SK-N-SH (cell line): ENCODE data around the gene PLD6. TPM values are rescaled to one million over a fixed set of nuclear protein-coding genes. Genes with fewer than 3 reads are reported as not detected.

Experiments
- CTCF ChIA-PET: fragments of 300-600, 350-600 bp; formaldehyde crosslinking; extraction: SDS; loops from one replicate; lab custom pipeline; 2021; lab: Yijun Ruan, JAX
- POLR2A ChIA-PET: fragments of 350-600 bp; sonication (Branson Sonifier 250); formaldehyde crosslinking; extraction: SDS; loops from one replicate; lab custom pipeline; 2020; ENCODE audit warnings: antibody characterized with exemption, inconsistent platforms; lab: Yijun Ruan, JAX
- DNase-seq: peaks from one replicate; pipeline ENCODE4 v3.0.0; 2012
- H2AFZ ChIP-seq: fragments of 200-600 bp; sonication (generic); 2 replicates; pipeline ENCODE4 v1.8.1; 2016; ENCODE audit warnings: antibody characterized with exemption, mild to moderate bottlenecking, low read depth
- H3F3A ChIP-seq: fragments of 200-600 bp; sonication (generic); replicated peaks from 2 replicates; pipeline ENCODE3; 2016; ENCODE audit warnings: antibody characterized with exemption, mild to moderate bottlenecking; ENCODE audit not compliant: insufficient read depth
- H3K27ac ChIP-seq, 2 experiments: fragments of 200-500 bp in 1 of 2; fragments of 200-600 bp in 1 of 2; sonication (Bioruptor generic) in 1 of 2; sonication (generic), shearing (Covaris generic) in 1 of 2; 2 replicates each; pipeline versions ENCODE4 v1.5.1 to v1.6.1; 2014 to 2016; ENCODE audit warnings: low read depth in 2 of 2, inconsistent platforms in 1 of 2, low read length in 1 of 2, mild to moderate bottlenecking in 1 of 2, mixed read lengths in 1 of 2
- H3K27me3 ChIP-seq: fragments of 200-600 bp; sonication (generic), shearing (Covaris generic); 2 replicates; pipeline ENCODE4 v1.6.1; 2016; ENCODE audit warnings: mixed run types; ENCODE audit not compliant: insufficient read depth
- H3K36me3 ChIP-seq, 2 experiments: fragments of 200-500 bp in 1 of 2; fragments of 200-600 bp in 1 of 2; sonication (Bioruptor generic) in 1 of 2; sonication (generic) in 1 of 2; replicated peaks in 1 of 2; 2 replicates each; pipeline versions ENCODE3 to v1.5.1; 2014 to 2016; ENCODE audit warnings: low read length in 1 of 2, mild to moderate bottlenecking in 1 of 2; ENCODE audit not compliant: insufficient read depth in 2 of 2, control insufficient read depth in 1 of 2
- H3K4me1 ChIP-seq, 2 experiments: fragments of 200-500 bp in 1 of 2; fragments of 200-600 bp in 1 of 2; sonication (Bioruptor generic) in 1 of 2; sonication (generic), shearing (Covaris generic) in 1 of 2; 2 replicates each; pipeline versions ENCODE4 v1.5.1 to v1.6.1; 2014 to 2016; ENCODE audit warnings: low read depth in 1 of 2, low read length in 1 of 2, mixed run types in 1 of 2; ENCODE audit not compliant: insufficient read depth in 2 of 2, control insufficient read depth in 1 of 2
- H3K4me2 ChIP-seq: fragments of 200-600 bp; sonication (generic), shearing (Covaris generic); 2 replicates; pipeline ENCODE4 v1.6.1; 2017; ENCODE audit warnings: mixed run types
- H3K4me3 ChIP-seq, 2 experiments: fragments of 200-500 bp in 1 of 2; fragments of 200-600 bp in 1 of 2; sonication (Bioruptor generic) in 1 of 2; sonication (generic), shearing (Covaris generic) in 1 of 2; 2 replicates each; pipeline versions ENCODE4 v1.5.1 to v1.8.1; 2014 to 2016; ENCODE audit warnings: low read depth in 2 of 2, inconsistent platforms in 1 of 2, low read length in 1 of 2, mild to moderate bottlenecking in 1 of 2, mixed read lengths in 1 of 2, moderate library complexity in 1 of 2
- H3K79me2 ChIP-seq: fragments of 200-600 bp; sonication (generic); 2 replicates; pipeline ENCODE4 v1.8.1; 2017; ENCODE audit warnings: mild to moderate bottlenecking; ENCODE audit not compliant: insufficient read depth
- H3K9ac ChIP-seq: fragments of 200-600 bp; sonication (generic); 2 replicates; pipeline ENCODE4 v1.6.1; 2017; ENCODE audit warnings: mixed run types
- H3K9me2 ChIP-seq: fragments of 200-600 bp; sonication (generic); 2 replicates; pipeline ENCODE4 v1.6.1; 2017; ENCODE audit warnings: mixed run types
- H3K9me3 ChIP-seq: fragments of 200-600 bp; sonication (generic); 2 replicates; pipeline ENCODE4 v1.6.1; 2017; ENCODE audit warnings: mixed run types, mild to moderate bottlenecking, moderate library complexity
- H4K20me1 ChIP-seq: fragments of 200-600 bp; sonication (generic); 2 replicates; pipeline ENCODE4 v1.6.1; 2017; ENCODE audit warnings: mild to moderate bottlenecking, mixed run types; ENCODE audit not compliant: insufficient read depth
- EZH2phosphoT487 ChIP-seq: fragments of 200-600 bp; sonication (generic); IDR thresholded peaks from 2 replicates; pipeline ENCODE4 v1.6.1; 2017; ENCODE audit warnings: low read depth, mixed run types, mild to moderate bottlenecking, antibody characterized with exemption, moderate library complexity, borderline replicate concordance
- FOSL2 ChIP-seq: IDR thresholded peaks from 2 replicates; pipeline ENCODE4 v1.4.0; 2012; ENCODE audit warnings: low read depth, mild to moderate bottlenecking, moderate library complexity, borderline replicate concordance
- FOXJ3 ChIP-seq: sonication (generic); formaldehyde crosslinking; IDR thresholded peaks from 2 replicates; pipeline ENCODE4 v1.5.1; 2020; ENCODE audit warnings: mild to moderate bottlenecking, missing genetic modification reagents
- FOXM1 ChIP-seq: IDR thresholded peaks from 2 replicates; pipeline ENCODE4 v1.4.0; 2012; ENCODE audit warnings: low read depth, mild to moderate bottlenecking
- MEF2A ChIP-seq: IDR thresholded peaks from 2 replicates; pipeline ENCODE4 v1.4.0; 2012; ENCODE audit warnings: low read depth, borderline replicate concordance
- MXI1 ChIP-seq: IDR thresholded peaks from 2 replicates; pipeline ENCODE4 v1.6.1; 2012; ENCODE audit warnings: mild to moderate bottlenecking, low read depth, low read length, improper control_type of control experiment
- POLR2AphosphoS5 ChIP-seq: IDR thresholded peaks from 2 replicates; pipeline ENCODE4 v1.6.1; 2012; ENCODE audit warnings: low read depth, low read length
- RCOR1 ChIP-seq: fragments of 150-350 bp; IDR thresholded peaks from 2 replicates; pipeline ENCODE4 v1.6.1; 2017; ENCODE audit warnings: antibody characterized with exemption, low read length
- RFX5 ChIP-seq: IDR thresholded peaks from 2 replicates; pipeline ENCODE4 v1.6.1; 2012; ENCODE audit warnings: mild to moderate bottlenecking, improper control_type of control experiment, low read length
- RXRA ChIP-seq: IDR thresholded peaks from 2 replicates; pipeline ENCODE4 v1.4.0; 2012; ENCODE audit warnings: low read depth, mild to moderate bottlenecking, borderline replicate concordance
- SMC3 ChIP-seq: IDR thresholded peaks from 2 replicates; pipeline ENCODE4 v1.6.1; 2012; ENCODE audit warnings: low read depth, low read length, improper control_type of control experiment
- TCF12 ChIP-seq: IDR thresholded peaks from 2 replicates; pipeline ENCODE4 v1.4.0; 2012
- TEAD4 ChIP-seq: IDR thresholded peaks from 2 replicates; pipeline ENCODE4 v1.4.0; 2012; ENCODE audit warnings: mild to moderate bottlenecking, borderline replicate concordance; ENCODE audit not compliant: insufficient read depth
- USF1 ChIP-seq: IDR thresholded peaks from 2 replicates; pipeline ENCODE4 v1.4.0; 2012; ENCODE audit warnings: low read depth, borderline replicate concordance
- WGBS: methylation state at CpG from one replicate; pipeline ENCODE4 v1.1.6; 2017; ENCODE audit warnings: low lambda C conversion rate; 5-methylcytosine and 5-hydroxymethylcytosine counted together
- polyA plus RNA-seq, 3 experiments: library from polyadenylated mRNA; depleted of rRNA; stranded (reverse); fragments of >200 nt; gene quantifications; 2 replicates each; pipeline ENCODE4 v1.2.3, GENCODE V29; 2012
- TF ChIP-seq, protein P1 (sequence below): IDR thresholded peaks from 2 replicates; pipeline ENCODE4; 2012
- TF ChIP-seq, protein P2 (sequence below): fragments of 150-350 bp; IDR thresholded peaks from 2 replicates; pipeline ENCODE4 v1.6.1; 2016; ENCODE audit warnings: mild to moderate bottlenecking, low read depth, low read length
- TF ChIP-seq, protein P3 (sequence below): fragments of 200-600 bp; sonication (generic); IDR thresholded peaks from 2 replicates; pipeline ENCODE4 v1.6.1; 2017; ENCODE audit warnings: antibody characterized with exemption, mild to moderate bottlenecking, moderate library complexity

The PLD6 gene
- polyA plus RNA-seq, 1 of the 3 experiments (the other 2 are of a cell fraction): 3.7 TPM

- Histone ChIP-seq H3K79me2 (no peaks in the 10 kb centered on the region), H3F3A (peaks cover 4% of the 10 kb centered on the region)
- POLR2A ChIA-PET: no interaction called here
- no peak for DNase-seq
- no peak for TF ChIP-seq FOXM1
- no peak for TF ChIP-seq RFX5
- TF ChIP-seq POLR2AphosphoS5: no peak
- TF ChIP-seq SMC3: no peak
- no peak for TF ChIP-seq EZH2phosphoT487
- TF ChIP-seq, protein P1, sequence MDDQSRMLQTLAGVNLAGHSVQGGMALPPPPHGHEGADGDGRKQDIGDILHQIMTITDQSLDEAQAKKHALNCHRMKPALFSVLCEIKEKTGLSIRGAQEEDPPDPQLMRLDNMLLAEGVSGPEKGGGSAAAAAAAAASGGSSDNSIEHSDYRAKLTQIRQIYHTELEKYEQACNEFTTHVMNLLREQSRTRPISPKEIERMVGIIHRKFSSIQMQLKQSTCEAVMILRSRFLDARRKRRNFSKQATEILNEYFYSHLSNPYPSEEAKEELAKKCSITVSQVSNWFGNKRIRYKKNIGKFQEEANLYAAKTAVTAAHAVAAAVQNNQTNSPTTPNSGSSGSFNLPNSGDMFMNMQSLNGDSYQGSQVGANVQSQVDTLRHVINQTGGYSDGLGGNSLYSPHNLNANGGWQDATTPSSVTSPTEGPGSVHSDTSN: no peak
- no peak for TF ChIP-seq FOXJ3
- TF ChIP-seq, protein P2, sequence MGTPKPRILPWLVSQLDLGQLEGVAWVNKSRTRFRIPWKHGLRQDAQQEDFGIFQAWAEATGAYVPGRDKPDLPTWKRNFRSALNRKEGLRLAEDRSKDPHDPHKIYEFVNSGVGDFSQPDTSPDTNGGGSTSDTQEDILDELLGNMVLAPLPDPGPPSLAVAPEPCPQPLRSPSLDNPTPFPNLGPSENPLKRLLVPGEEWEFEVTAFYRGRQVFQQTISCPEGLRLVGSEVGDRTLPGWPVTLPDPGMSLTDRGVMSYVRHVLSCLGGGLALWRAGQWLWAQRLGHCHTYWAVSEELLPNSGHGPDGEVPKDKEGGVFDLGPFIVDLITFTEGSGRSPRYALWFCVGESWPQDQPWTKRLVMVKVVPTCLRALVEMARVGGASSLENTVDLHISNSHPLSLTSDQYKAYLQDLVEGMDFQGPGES: no peak
- TF ChIP-seq, protein P3, sequence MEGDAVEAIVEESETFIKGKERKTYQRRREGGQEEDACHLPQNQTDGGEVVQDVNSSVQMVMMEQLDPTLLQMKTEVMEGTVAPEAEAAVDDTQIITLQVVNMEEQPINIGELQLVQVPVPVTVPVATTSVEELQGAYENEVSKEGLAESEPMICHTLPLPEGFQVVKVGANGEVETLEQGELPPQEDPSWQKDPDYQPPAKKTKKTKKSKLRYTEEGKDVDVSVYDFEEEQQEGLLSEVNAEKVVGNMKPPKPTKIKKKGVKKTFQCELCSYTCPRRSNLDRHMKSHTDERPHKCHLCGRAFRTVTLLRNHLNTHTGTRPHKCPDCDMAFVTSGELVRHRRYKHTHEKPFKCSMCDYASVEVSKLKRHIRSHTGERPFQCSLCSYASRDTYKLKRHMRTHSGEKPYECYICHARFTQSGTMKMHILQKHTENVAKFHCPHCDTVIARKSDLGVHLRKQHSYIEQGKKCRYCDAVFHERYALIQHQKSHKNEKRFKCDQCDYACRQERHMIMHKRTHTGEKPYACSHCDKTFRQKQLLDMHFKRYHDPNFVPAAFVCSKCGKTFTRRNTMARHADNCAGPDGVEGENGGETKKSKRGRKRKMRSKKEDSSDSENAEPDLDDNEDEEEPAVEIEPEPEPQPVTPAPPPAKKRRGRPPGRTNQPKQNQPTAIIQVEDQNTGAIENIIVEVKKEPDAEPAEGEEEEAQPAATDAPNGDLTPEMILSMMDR: no peak
- TF ChIP-seq TCF12: no peak
- no peak for TF ChIP-seq MXI1
- no peak for TF ChIP-seq MEF2A
- no peak for TF ChIP-seq USF1
- no peak for TF ChIP-seq TEAD4
- TF ChIP-seq RCOR1: no peak
- no peak for TF ChIP-seq RXRA
- TF ChIP-seq FOSL2: no peak
- TF ChIP-seq, all 33 proteins: peak for 0
- Histone ChIP-seq H2AFZ (no peak overlapping the region), H3K4me1 (peaks cover 0 to 19% of the 10 kb centered on the region in 2 experiments; a peak in 2 of 4 replicates), H3K4me3 (no peak overlapping the region), H3K36me3 (peaks cover 29 to 68% of the 10 kb centered on the region in 2 experiments), H4K20me1 (no peaks in the 10 kb centered on the region), H3K27ac (no peak overlapping the region; a peak in 1 of 4 replicates), H3K4me2 (no peak overlapping the region), H3K9me2 (no peaks in the 10 kb centered on the region), H3K9me3 (no peaks in the 10 kb centered on the region), H3K9ac (no peak overlapping the region), H3K27me3 (no peaks in the 10 kb centered on the region)
- 86% methylated on average over 13 of the region's 13 CpGs for WGBS
- CTCF ChIA-PET: interaction anchor here (0.6 kb wide), 1 partner anchor 183 kb away, joined by 3 read pairs; no protein-coding TSS in a partner anchor
These were observed 25.2 kb downstream of the PLD6 start for GRCh38 chr17:17180741-17181525.
